ENCODE data around the gene ARMH3.

Gene ARMH3

DNA sequence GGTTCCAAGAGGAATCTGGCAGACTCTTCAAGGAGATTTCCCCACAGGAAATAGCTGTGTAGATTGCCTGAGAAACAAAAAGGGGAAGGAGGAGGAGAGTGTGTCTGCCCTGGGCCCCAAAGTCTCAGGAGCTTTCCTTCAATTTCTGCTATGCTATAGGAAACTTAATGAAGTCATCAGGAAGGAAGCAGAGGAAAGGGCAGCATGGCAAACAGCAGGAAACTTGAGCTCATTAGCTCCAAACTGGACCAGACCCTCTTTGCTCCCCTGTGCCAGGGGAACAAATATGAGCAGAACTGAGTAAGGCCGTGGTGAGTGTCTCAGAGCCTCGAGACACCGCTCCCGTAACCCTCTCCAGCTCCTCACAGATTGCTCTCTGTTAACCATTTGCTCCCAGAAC is 207.6 kb downstream of the ARMH3 start:
- no peak for DNase-seq (ENCODE audit: low spot score)
- TF ChIP-seq CTCF (IDR thresholded peaks at IDR 0.05): no peak
- no peak overlapping the region for H3K4me3 ChIP-seq
- peak overlapping the region in 1 of 2 donors; percentile 21 for H3K27ac ChIP-seq

GRCh38 chr10:101845893-101846292 is 210.1 kb downstream of the ARMH3 start:
- no peak overlapping the region for H3K27ac ChIP-seq
- no peak for DNase-seq (ENCODE audit: low spot score)
- no peak for TF ChIP-seq CTCF (IDR thresholded peaks at IDR 0.05)
- H3K4me3 ChIP-seq: no peak overlapping the region

DNA sequence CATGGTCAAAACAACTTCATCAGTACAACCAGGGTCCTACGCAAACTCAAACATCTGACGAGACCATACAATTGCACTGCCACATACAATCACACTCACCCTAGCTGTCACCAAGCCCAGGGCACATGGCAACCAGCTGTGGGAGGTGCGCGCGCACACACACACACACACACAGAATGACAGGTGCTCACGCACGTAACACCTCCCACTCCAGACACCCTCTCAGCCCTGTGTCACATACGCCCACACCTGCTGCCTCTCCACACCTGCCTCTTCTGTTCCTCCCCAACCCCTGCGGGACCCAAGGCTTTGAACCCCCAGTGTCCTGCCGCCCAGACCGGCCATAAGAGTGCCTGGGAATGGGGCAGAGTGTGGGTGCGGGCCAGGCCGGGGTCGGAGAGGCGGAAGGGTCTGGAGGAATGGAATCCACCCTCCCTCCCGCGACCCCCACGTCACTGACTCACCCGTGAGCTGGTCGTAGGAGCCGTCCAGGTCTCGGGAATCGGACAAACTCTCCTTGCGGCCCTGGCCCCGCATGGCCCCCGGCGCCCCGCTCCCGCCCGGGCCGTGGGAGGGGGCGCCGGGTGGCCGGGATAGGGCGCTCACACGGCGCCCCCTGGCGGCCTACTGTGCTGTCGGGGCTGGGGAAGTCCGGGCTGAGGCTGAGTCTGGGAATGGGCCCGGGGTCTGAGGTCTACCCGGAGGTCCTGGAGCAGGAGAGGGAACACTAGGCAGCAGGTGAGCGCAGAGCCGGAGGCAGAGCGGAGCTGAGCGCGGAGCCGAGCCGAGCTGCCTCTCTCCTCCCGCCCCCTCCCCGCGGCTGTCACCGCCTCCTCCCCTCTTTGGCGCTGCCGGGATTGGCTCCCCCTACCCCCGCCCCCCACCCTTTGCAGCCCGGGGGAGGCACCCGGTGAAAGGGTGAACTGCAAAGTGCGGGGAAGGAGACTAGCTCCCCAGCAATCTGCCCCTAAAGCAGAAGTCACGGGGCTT is 212.6 kb downstream of the ARMH3 start, which contains the start of gene KCNIP2:
Gene KCNIP2 (minus strand): TSS at position 769 of the 990 bp plus-strand sequence. CDS start 232 bp downstream, at position 537.
- Histone ChIP-seq H3K27ac (no peak within 1 kb of the TSS), H3K4me3 (peak within 1 kb of the TSS; percentile 12)
- no peak for TF ChIP-seq CTCF (IDR thresholded peaks at IDR 0.05)
- peak; percentile 33 for DNase-seq (ENCODE audit: low spot score)

DNA sequence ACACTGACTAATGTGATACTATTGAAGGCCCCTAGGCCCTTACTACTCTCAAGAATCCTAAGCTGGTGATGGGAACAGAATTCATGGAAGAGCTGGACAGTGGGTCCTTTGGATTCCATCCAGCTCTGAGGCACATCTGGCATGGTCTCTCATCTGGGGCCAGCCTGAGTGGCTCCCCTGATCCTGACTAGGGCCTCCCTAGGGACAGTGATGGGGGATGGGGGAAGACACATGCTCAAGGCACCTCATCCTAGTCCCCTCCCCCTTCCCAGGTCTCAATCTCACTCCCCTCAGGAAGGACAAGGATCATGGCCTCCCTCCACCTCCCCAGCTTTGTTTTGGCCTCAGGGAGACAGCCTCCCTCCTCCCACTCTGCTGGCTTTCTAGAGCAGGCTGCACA is 214.1 kb downstream of the ARMH3 start:
- Histone ChIP-seq H3K4me3 (no peak overlapping the region), H3K27ac (no peak overlapping the region)
- no peak for TF ChIP-seq CTCF (IDR thresholded peaks at IDR 0.05)
- DNase-seq (ENCODE audit: low spot score): no peak

DNA sequence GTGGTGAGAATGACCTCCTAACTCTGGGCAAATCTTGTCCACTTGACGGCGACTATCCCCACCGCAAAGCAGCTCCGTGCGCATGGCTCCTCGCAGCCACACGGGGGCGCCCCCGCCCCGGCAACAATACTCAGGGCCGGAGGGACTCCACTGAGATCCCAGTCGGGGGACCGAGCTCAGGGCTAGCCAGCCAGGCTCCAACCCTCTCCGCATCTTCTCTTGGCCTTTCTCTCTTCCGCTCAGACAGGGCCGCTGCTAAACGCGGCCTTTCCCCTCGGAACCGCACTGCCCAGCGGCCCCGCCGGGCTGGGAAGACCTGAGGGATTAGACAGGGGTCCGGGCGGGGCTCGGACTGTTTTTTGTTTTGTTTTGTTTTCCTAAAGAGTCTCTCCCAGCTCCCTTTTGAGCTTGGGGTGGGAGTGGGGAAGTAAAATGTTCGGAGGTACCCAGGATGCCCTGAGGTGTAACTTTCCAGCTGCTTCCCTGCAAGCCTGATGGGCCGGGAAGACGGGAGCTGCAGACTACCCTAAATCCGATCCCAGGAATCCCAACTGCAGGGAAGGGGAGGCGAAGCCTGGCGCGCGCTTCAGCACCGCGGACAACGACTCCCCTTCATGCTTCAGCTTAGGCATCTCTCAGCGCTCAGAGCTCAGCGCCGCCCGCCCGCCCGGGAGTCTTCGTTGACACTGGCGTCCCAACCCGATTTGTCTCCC is 215.1 kb downstream of the ARMH3 start:
- DNase-seq (ENCODE audit: low spot score): no peak
- no peak overlapping the region for H3K27ac ChIP-seq
- peak overlapping the region; percentile 46 for H3K4me3 ChIP-seq
- peak; percentile 63 for TF ChIP-seq CTCF (IDR thresholded peaks at IDR 0.05)

- DNase-seq (ENCODE audit: low spot score): no peak
- Histone ChIP-seq H3K27ac (no peak overlapping the region), H3K4me3 (peak overlapping the region; percentile 46)
- TF ChIP-seq CTCF (IDR thresholded peaks at IDR 0.05): no peak
Observed at GRCh38 chr10:101840102-101840684, 215.8 kb downstream of the ARMH3 start.
